Measurements from ENCODE around the gene GMNN.
"Not testable (repeated sequence)": the region's sequence is repeated elsewhere in the genome, so short reads cannot be mapped to it uniquely, and the experiment has no call there.

The GMNN gene

GRCh38 chr6:24774696-24775519 is at the start of gene GMNN:
TSS of gene GMNN (plus strand) at chr6:24774937. CDS start at chr6:24777247, 2,310 bp downstream.
- H3K36me3 ChIP-seq (ENCODE audit: low read length): peaks cover 36% of the 10 kb centered on the region
- peak within 1 kb of the TSS; percentile 82 for H3K4me2 ChIP-seq (ENCODE audit: low read depth, low read length, poor library complexity, severe bottlenecking)
- H4K20me1 ChIP-seq (ENCODE audit: low read depth, low read length): peaks cover 38% of the 10 kb centered on the region
- peaks cover 28% of the 10 kb centered on the region for H3F3A ChIP-seq (ENCODE audit: insufficient read depth)
- TF ChIP-seq CTCF (IDR thresholded peaks at IDR 0.05; ENCODE audit: insufficient read depth, low read length, poor library complexity, severe bottlenecking) (no peak), EZH2phosphoT487 (conservative IDR thresholded peaks at IDR 0.05; ENCODE audit: low read length) (no peak)
- H3K27ac ChIP-seq (ENCODE audit: low read depth, low read length): peak within 1 kb of the TSS; percentile 90
- no peaks in the 10 kb centered on the region for H3K9me3 ChIP-seq (ENCODE audit: insufficient read depth, low read length)
- H3K79me2 ChIP-seq (ENCODE audit: insufficient read depth, low read length): peaks cover 47% of the 10 kb centered on the region
- no peaks in the 10 kb centered on the region for H3K9me2 ChIP-seq (replicated peaks; ENCODE audit: insufficient read depth, low read length)
- H2AFZ ChIP-seq (ENCODE audit: low read depth, low read length, severe bottlenecking): peak within 1 kb of the TSS; percentile 64
- H3K9ac ChIP-seq (ENCODE audit: low read length): peak within 1 kb of the TSS; percentile 77
- H3K4me3 ChIP-seq (ENCODE audit: insufficient read depth, low read length, poor library complexity, severe bottlenecking): peak within 1 kb of the TSS; percentile 87
- no peaks in the 10 kb centered on the region for H3K27me3 ChIP-seq (ENCODE audit: low read length)

- H2AFZ ChIP-seq (ENCODE audit: low read depth, low read length, severe bottlenecking); H3K79me2 ChIP-seq (ENCODE audit: insufficient read depth, low read length); H3K27me3 ChIP-seq (ENCODE audit: low read length); H3K4me2 ChIP-seq (ENCODE audit: low read depth, low read length, poor library complexity, severe bottlenecking); H3K4me3 ChIP-seq (ENCODE audit: insufficient read depth, low read length, poor library complexity, severe bottlenecking); H3F3A ChIP-seq (ENCODE audit: insufficient read depth); H3K9me2 ChIP-seq (replicated peaks; ENCODE audit: insufficient read depth, low read length); H3K9ac ChIP-seq (ENCODE audit: low read length); H3K27ac ChIP-seq (ENCODE audit: low read depth, low read length); H4K20me1 ChIP-seq (ENCODE audit: low read depth, low read length): not testable (repeated sequence)
- peaks cover 31% of the 10 kb centered on the region; the same call in 1 of the 2 replicates for H3K9me3 ChIP-seq (ENCODE audit: insufficient read depth, low read length)
- peaks cover 13% of the 10 kb centered on the region for H3K36me3 ChIP-seq (ENCODE audit: low read length)
Observed at GRCh38 chr6:24730653-24731052, 44.1 kb upstream of the GMNN start.

- not testable (repeated sequence) for H3K9ac ChIP-seq (ENCODE audit: low read length); H3K27ac ChIP-seq (ENCODE audit: low read depth, low read length); H2AFZ ChIP-seq (ENCODE audit: low read depth, low read length, severe bottlenecking); H3K4me3 ChIP-seq (ENCODE audit: insufficient read depth, low read length, poor library complexity, severe bottlenecking); H3K9me2 ChIP-seq (replicated peaks; ENCODE audit: insufficient read depth, low read length); H3K79me2 ChIP-seq (ENCODE audit: insufficient read depth, low read length); H3K4me2 ChIP-seq (ENCODE audit: low read depth, low read length, poor library complexity, severe bottlenecking); H4K20me1 ChIP-seq (ENCODE audit: low read depth, low read length); H3K27me3 ChIP-seq (ENCODE audit: low read length); H3F3A ChIP-seq (ENCODE audit: insufficient read depth)
- H3K36me3 ChIP-seq (ENCODE audit: low read length): peaks cover 13% of the 10 kb centered on the region
- peaks cover 31% of the 10 kb centered on the region; the same call in 1 of the 2 replicates for H3K9me3 ChIP-seq (ENCODE audit: insufficient read depth, low read length)
Observed at GRCh38 chr6:24731456-24732134, 43.1 kb upstream of the GMNN start.

- TF ChIP-seq CTCF (IDR thresholded peaks at IDR 0.05; ENCODE audit: insufficient read depth, low read length, poor library complexity, severe bottlenecking): no peak
- no peak for TF ChIP-seq EZH2phosphoT487 (conservative IDR thresholded peaks at IDR 0.05; ENCODE audit: low read length)
- no peaks in the 10 kb centered on the region for H3K27me3 ChIP-seq (ENCODE audit: low read length)
- H3F3A ChIP-seq (ENCODE audit: insufficient read depth): no peaks in the 10 kb centered on the region
- peaks cover 13% of the 10 kb centered on the region for H3K36me3 ChIP-seq (ENCODE audit: low read length)
- H4K20me1 ChIP-seq (ENCODE audit: low read depth, low read length): no peaks in the 10 kb centered on the region
- no peak overlapping the region for H3K9ac ChIP-seq (ENCODE audit: low read length)
- no peaks in the 10 kb centered on the region for H3K79me2 ChIP-seq (ENCODE audit: insufficient read depth, low read length)
- H3K9me2 ChIP-seq (replicated peaks; ENCODE audit: insufficient read depth, low read length): no peaks in the 10 kb centered on the region
- no peak overlapping the region for H3K4me2 ChIP-seq (ENCODE audit: low read depth, low read length, poor library complexity, severe bottlenecking)
- H3K9me3 ChIP-seq (ENCODE audit: insufficient read depth, low read length): peaks cover 31% of the 10 kb centered on the region; the same call in 1 of the 2 replicates
- H2AFZ ChIP-seq (ENCODE audit: low read depth, low read length, severe bottlenecking): no peak overlapping the region
- no peak overlapping the region for H3K27ac ChIP-seq (ENCODE audit: low read depth, low read length)
- no peak overlapping the region for H3K4me3 ChIP-seq (ENCODE audit: insufficient read depth, low read length, poor library complexity, severe bottlenecking)
Observed at GRCh38 chr6:24734166-24734565, 40.6 kb upstream of the GMNN start.

GRCh38 chr6:24734710-24735109 is 40.0 kb upstream of the GMNN start:
- not testable (repeated sequence) for H2AFZ ChIP-seq (ENCODE audit: low read depth, low read length, severe bottlenecking); H4K20me1 ChIP-seq (ENCODE audit: low read depth, low read length); H3K79me2 ChIP-seq (ENCODE audit: insufficient read depth, low read length); H3K27me3 ChIP-seq (ENCODE audit: low read length); H3K27ac ChIP-seq (ENCODE audit: low read depth, low read length); H3K9ac ChIP-seq (ENCODE audit: low read length); H3K4me3 ChIP-seq (ENCODE audit: insufficient read depth, low read length, poor library complexity, severe bottlenecking); H3F3A ChIP-seq (ENCODE audit: insufficient read depth); H3K4me2 ChIP-seq (ENCODE audit: low read depth, low read length, poor library complexity, severe bottlenecking); H3K9me2 ChIP-seq (replicated peaks; ENCODE audit: insufficient read depth, low read length)
- peaks cover 26% of the 10 kb centered on the region; the same call in 1 of the 2 replicates for H3K9me3 ChIP-seq (ENCODE audit: insufficient read depth, low read length)
- H3K36me3 ChIP-seq (ENCODE audit: low read length): peaks cover 13% of the 10 kb centered on the region
